ENCODE data around the gene SLC25A5. TPM values are rescaled to one million over a fixed set of nuclear protein-coding genes. Genes with fewer than 3 reads are reported as not detected.

SLC25A5 gene
- total RNA-seq, 1 donor from 2014 or later: 403 TPM

- TF ChIP-seq CTCF (conservative IDR thresholded peaks at IDR 0.05): no peak
- Mint-ChIP-seq H3K36me3 (ENCODE audit: low read depth) (no peaks in the 10 kb centered on the region), H3K27ac (ENCODE audit: unreplicated experiment) (no peak overlapping the region), H3K9me3 (peaks cover 5% of the 10 kb centered on the region), H3K4me3 (no peak overlapping the region), H3K27me3 (ENCODE audit: low read depth) (peaks cover 3% of the 10 kb centered on the region), H3K4me1 (peaks cover 9% of the 10 kb centered on the region)
- DNase-seq (ENCODE audit: low read depth, low spot score): no peak
Observed at GRCh38 chrX:119478504-119478903, 10.3 kb downstream of the SLC25A5 start.

GRCh38 chrX:119479845-119480244, 11.6 kb downstream of the SLC25A5 start:
- Mint-ChIP-seq H3K9me3 (peaks cover 5% of the 10 kb centered on the region), H3K4me1 (peaks cover 9% of the 10 kb centered on the region), H3K27ac (ENCODE audit: unreplicated experiment) (no peak overlapping the region), H3K4me3 (no peak overlapping the region), H3K36me3 (ENCODE audit: low read depth) (no peaks in the 10 kb centered on the region), H3K27me3 (ENCODE audit: low read depth) (peaks cover 3% of the 10 kb centered on the region)
- DNase-seq (ENCODE audit: low read depth, low spot score): no peak
- TF ChIP-seq CTCF (conservative IDR thresholded peaks at IDR 0.05): no peak

DNA sequence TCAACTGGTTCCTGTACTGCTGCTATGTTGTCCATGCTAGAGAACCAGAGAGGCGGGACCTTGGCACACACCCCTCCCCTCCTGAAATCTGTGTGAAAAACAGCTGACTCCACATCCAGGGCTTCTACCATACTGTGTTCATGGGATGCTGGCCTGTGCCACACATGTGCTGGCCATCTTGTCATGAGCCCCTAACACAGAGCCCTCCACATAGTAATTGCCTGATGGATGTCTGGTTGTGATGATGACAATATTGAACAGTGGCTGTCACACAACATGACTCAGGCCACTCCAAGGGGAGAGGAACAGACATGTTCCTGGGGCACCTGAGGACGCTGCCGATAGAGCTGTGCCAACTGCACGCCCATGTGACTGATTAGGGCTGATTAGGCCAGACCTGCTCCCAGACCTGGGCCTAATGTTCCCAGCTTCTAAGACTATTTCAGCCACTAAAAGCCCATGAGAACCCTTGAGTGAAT, 13.1 kb downstream of the SLC25A5 start:
- Mint-ChIP-seq H3K27me3 (ENCODE audit: low read depth) (peaks cover under 1% of the 10 kb centered on the region), H3K36me3 (ENCODE audit: low read depth) (no peaks in the 10 kb centered on the region), H3K4me1 (peaks cover 3% of the 10 kb centered on the region), H3K9me3 (peaks cover 5% of the 10 kb centered on the region), H3K27ac (ENCODE audit: unreplicated experiment) (no peak overlapping the region), H3K4me3 (no peak overlapping the region)
- TF ChIP-seq CTCF (conservative IDR thresholded peaks at IDR 0.05): no peak
- no peak for DNase-seq (ENCODE audit: low read depth, low spot score)

DNA sequence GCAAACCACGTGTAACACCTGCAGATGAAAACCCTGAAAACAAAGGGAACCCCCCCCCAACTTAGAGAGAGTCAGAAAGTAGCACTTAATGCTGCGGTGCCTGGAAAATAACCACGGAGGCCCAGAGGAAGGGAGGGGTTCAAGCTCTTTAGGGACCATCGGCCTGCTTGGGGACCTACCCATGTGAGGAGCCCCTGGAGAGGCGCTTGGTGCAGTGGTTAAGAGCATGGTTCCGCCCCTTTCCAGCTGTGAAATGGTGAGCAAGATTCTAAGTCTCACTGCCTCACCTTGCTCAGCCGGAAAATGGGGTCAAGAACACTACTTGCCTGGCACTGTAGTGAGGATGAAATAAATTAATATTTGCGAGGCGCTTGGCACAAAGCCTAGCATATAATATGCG, 13.8 kb downstream of the SLC25A5 start:
- no peaks in the 10 kb centered on the region for H3K4me1 Mint-ChIP-seq
- no peak for TF ChIP-seq CTCF (conservative IDR thresholded peaks at IDR 0.05)
- peaks cover 5% of the 10 kb centered on the region for H3K9me3 Mint-ChIP-seq
- DNase-seq (ENCODE audit: low read depth, low spot score): no peak
- peak overlapping the region; percentile 62 for H3K4me3 Mint-ChIP-seq
- H3K27me3 Mint-ChIP-seq (ENCODE audit: low read depth): no peaks in the 10 kb centered on the region
- H3K36me3 Mint-ChIP-seq (ENCODE audit: low read depth): no peaks in the 10 kb centered on the region
- H3K27ac Mint-ChIP-seq (ENCODE audit: unreplicated experiment): no peak overlapping the region

GRCh38 chrX:119482481-119483480, 14.5 kb downstream of the SLC25A5 start:
- Mint-ChIP-seq H3K27ac (ENCODE audit: unreplicated experiment) (no peak overlapping the region), H3K4me3 (peak overlapping the region; percentile 62), H3K36me3 (ENCODE audit: low read depth) (no peaks in the 10 kb centered on the region), H3K9me3 (peaks cover 5% of the 10 kb centered on the region), H3K4me1 (no peaks in the 10 kb centered on the region), H3K27me3 (ENCODE audit: low read depth) (no peaks in the 10 kb centered on the region)
- peak; percentile 75 for TF ChIP-seq CTCF (conservative IDR thresholded peaks at IDR 0.05)
- DNase-seq (ENCODE audit: low read depth, low spot score): peak; percentile 54
